AG09309 (cell line): ENCODE measurements around the gene BABAM2.

ENCODE experiments used
- DNase-seq: peaks from one replicate; pipeline ENCODE4 v3.0.0-alpha.2; 2010; ENCODE audit warnings: low read depth
- H3K4me3 ChIP-seq: 2 replicates; pipeline ENCODE4 v1.5.1; 2011; ENCODE audit warnings: mild to moderate bottlenecking, low read depth, low read length, moderate library complexity; ENCODE audit not compliant: control insufficient read depth
- TF ChIP-seq, protein P1 (sequence below): IDR thresholded peaks from 2 replicates; pipeline ENCODE4 v1.5.1; 2011; ENCODE audit warnings: mild to moderate bottlenecking, low read depth, low read length, inconsistent platforms; ENCODE audit not compliant: insufficient read depth, control insufficient read depth; ENCODE audit errors: missing control alignments

BABAM2 gene

DNA sequence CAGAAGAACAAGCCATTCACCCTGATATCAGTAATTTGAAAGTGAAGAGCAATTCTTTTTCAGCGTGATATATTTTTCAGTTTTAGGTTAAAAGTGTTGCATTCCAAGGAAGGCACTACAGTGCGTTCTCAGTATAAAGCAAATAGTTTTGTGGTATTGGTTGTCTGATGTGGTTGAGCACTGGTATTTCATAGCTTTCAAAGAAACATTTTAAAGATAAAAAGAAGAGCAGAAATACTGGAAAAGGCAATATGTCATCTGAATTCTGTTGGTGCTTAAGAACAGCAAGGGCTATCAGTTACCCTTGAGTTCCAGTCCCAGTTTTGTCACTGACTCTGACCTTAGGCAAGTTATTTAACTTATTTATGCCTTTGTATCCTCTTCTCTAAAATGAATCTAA is 191.6 kb downstream of the BABAM2 start:
- TF ChIP-seq, protein P1, sequence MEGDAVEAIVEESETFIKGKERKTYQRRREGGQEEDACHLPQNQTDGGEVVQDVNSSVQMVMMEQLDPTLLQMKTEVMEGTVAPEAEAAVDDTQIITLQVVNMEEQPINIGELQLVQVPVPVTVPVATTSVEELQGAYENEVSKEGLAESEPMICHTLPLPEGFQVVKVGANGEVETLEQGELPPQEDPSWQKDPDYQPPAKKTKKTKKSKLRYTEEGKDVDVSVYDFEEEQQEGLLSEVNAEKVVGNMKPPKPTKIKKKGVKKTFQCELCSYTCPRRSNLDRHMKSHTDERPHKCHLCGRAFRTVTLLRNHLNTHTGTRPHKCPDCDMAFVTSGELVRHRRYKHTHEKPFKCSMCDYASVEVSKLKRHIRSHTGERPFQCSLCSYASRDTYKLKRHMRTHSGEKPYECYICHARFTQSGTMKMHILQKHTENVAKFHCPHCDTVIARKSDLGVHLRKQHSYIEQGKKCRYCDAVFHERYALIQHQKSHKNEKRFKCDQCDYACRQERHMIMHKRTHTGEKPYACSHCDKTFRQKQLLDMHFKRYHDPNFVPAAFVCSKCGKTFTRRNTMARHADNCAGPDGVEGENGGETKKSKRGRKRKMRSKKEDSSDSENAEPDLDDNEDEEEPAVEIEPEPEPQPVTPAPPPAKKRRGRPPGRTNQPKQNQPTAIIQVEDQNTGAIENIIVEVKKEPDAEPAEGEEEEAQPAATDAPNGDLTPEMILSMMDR: no peak
- no peak for DNase-seq
- no peak overlapping the region for H3K4me3 ChIP-seq

DNA sequence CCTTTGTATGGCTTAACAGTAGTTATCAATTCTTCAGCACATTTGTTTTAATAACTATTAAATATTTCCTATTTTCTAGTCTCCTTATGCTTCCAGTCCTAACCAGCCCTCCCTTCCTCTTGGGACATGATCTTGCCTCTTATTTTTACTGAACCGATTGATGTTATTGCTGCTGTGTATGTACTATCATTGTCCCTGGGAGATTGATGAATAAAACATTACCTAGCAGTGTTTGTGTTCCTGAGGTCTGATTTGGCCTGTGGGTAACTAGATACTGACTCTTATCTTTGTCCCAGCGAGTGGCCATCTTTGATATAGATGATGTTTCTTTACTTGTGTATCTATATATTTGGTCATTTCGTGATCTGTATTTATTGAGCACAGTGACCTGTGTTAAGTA is 192.9 kb downstream of the BABAM2 start:
- no peak for DNase-seq
- no peak overlapping the region for H3K4me3 ChIP-seq
- TF ChIP-seq, protein P1: no peak

DNA sequence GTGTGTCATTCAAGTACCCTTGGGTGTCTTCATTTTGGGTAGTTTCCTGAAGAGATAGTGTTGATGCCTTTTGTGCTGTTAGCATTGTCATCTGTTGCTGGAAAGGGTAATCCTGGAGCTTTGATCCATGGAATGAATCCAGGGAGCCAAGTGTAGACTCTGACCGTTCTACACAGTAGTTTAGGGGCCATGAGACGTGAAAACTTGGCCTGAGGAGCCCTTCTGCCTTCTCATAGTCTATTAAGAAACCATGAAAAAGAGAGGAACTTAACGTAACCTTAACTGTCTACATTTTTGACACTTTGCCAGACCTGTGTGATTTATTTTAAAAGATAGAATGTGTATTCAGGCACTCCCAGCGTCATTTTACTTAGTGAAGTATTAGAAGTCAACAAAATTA is 194.0 kb downstream of the BABAM2 start:
- TF ChIP-seq, protein P1: no peak
- no peak for DNase-seq
- H3K4me3 ChIP-seq: no peak overlapping the region

DNA sequence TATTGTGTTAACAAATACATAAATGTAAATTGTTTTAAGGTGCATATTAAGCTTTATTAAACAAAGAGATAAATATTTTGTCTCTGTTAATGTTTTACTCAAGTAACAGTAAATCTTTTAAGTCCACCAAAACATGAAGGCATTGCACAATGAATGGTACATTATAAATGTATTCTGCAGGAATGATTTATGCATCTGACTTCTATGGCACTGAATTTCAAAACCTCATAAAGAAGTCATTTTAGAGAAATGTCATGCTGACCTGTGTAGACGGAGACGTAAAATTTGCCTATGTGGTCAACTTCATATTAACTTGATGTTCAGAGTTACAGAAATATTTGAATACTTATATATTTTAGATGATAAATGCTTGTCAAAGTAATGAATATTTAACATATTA is 194.7 kb downstream of the BABAM2 start:
- no peak for DNase-seq
- TF ChIP-seq, protein P1: no peak
- H3K4me3 ChIP-seq: no peak overlapping the region

DNA sequence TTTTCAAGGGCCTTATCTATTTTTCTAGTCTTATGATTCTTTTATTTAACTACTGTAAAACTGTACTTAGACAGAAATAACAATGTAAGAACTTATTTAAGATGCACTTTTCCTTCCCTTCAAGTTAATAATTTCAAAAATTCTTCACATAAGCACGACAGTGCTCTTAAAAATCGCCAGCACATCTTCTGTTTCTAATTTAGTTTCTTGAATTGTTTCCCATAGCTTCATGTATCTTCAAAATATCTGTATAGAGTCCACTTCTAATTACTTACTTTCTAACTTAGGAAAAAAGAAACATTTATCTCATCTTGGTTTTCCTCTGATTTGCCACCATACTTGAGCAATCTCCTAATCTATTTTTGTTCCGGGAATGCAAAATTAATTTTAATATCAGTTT is 196.1 kb downstream of the BABAM2 start:
- no peak for DNase-seq
- TF ChIP-seq, protein P1: no peak
- H3K4me3 ChIP-seq: no peak overlapping the region

DNA sequence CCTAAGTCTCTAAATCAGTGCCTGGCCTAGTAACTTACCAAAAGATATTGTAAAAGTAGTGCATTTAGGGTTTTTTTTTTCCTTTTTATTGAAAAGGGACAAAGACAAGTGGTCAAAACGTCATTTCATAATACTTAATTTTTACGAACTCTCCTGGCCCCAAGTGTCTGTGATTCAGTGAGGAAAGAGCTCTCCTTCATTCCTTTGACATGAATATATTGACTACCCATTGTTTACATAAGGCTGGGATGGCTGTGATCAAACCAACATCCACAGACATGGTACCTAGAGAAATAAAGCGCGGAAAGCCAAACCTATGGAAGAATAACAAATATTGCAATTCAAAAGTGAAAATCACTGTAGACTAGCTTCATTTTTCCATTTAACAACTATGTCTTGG is 198.4 kb downstream of the BABAM2 start:
- H3K4me3 ChIP-seq: no peak overlapping the region
- DNase-seq: no peak

More for the DNA sequence above, 198.4 kb downstream of the BABAM2 start:
- TF ChIP-seq, protein P1: no peak
